Measurements from ENCODE around the gene CD81. TPM values are rescaled to one million over a fixed set of nuclear protein-coding genes. Genes with fewer than 3 reads are reported as not detected.
"Not testable (repeated sequence)": the region's sequence is repeated elsewhere in the genome, so short reads cannot be mapped to it uniquely, and the experiment has no call there.

The CD81 gene
- total RNA-seq, 1 donor from 2014 or later, result 441 TPM

GRCh38 chr11:2363130-2363529, 14.0 kb upstream of the CD81 start:
- Mint-ChIP-seq H3K36me3 (ENCODE audit: low read depth) (peaks cover 2% of the 10 kb centered on the region), H3K27ac (ENCODE audit: unreplicated experiment) (no peak overlapping the region), H3K9me3 (ENCODE audit: low read depth) (no peaks in the 10 kb centered on the region), H3K4me1 (ENCODE audit: low read depth) (no peaks in the 10 kb centered on the region), H3K27me3 (ENCODE audit: low read depth) (no peaks in the 10 kb centered on the region), H3K4me3 (ENCODE audit: unreplicated experiment) (no peak overlapping the region)
- no peak for DNase-seq (ENCODE audit: low spot score)
- no peak for TF ChIP-seq CTCF (IDR thresholded peaks at IDR 0.05)

GRCh38 chr11:2363577-2364370, 13.3 kb upstream of the CD81 start:
- Mint-ChIP-seq H3K4me3 (ENCODE audit: unreplicated experiment) (no peak overlapping the region), H3K27me3 (ENCODE audit: low read depth) (no peaks in the 10 kb centered on the region), H3K36me3 (ENCODE audit: low read depth) (peaks cover 2% of the 10 kb centered on the region), H3K4me1 (ENCODE audit: low read depth) (no peaks in the 10 kb centered on the region), H3K27ac (ENCODE audit: unreplicated experiment) (no peak overlapping the region), H3K9me3 (ENCODE audit: low read depth) (no peaks in the 10 kb centered on the region)
- DNase-seq (ENCODE audit: low spot score), result no peak
- TF ChIP-seq CTCF (IDR thresholded peaks at IDR 0.05), result no peak

GRCh38 chr11:2364386-2364785, 12.7 kb upstream of the CD81 start:
- DNase-seq (ENCODE audit: low spot score); H3K4me1 Mint-ChIP-seq (ENCODE audit: low read depth); H3K4me3 Mint-ChIP-seq (ENCODE audit: unreplicated experiment); H3K27me3 Mint-ChIP-seq (ENCODE audit: low read depth); H3K27ac Mint-ChIP-seq (ENCODE audit: unreplicated experiment); H3K9me3 Mint-ChIP-seq (ENCODE audit: low read depth); H3K36me3 Mint-ChIP-seq (ENCODE audit: low read depth): not testable (repeated sequence)

GRCh38 chr11:2365571-2366210, 11.4 kb upstream of the CD81 start:
- no peak for TF ChIP-seq CTCF (IDR thresholded peaks at IDR 0.05)
- Mint-ChIP-seq H3K4me3 (ENCODE audit: unreplicated experiment) (no peak overlapping the region), H3K27me3 (ENCODE audit: low read depth) (no peaks in the 10 kb centered on the region), H3K4me1 (ENCODE audit: low read depth) (no peaks in the 10 kb centered on the region), H3K36me3 (ENCODE audit: low read depth) (peaks cover 2% of the 10 kb centered on the region), H3K27ac (ENCODE audit: unreplicated experiment) (no peak overlapping the region), H3K9me3 (ENCODE audit: low read depth) (no peaks in the 10 kb centered on the region)
- DNase-seq (ENCODE audit: low spot score), result no peak

GRCh38 chr11:2366276-2366675, 10.8 kb upstream of the CD81 start:
- DNase-seq (ENCODE audit: low spot score), result peak; percentile 83
- Mint-ChIP-seq H3K4me1 (ENCODE audit: low read depth) (no peaks in the 10 kb centered on the region), H3K4me3 (ENCODE audit: unreplicated experiment) (no peak overlapping the region), H3K9me3 (ENCODE audit: low read depth) (no peaks in the 10 kb centered on the region), H3K36me3 (ENCODE audit: low read depth) (peaks cover 2% of the 10 kb centered on the region), H3K27ac (ENCODE audit: unreplicated experiment) (no peak overlapping the region), H3K27me3 (ENCODE audit: low read depth) (no peaks in the 10 kb centered on the region)
- no peak for TF ChIP-seq CTCF (IDR thresholded peaks at IDR 0.05)

Data from chondrocyte (in vitro differentiated cells).